BE2C (cell line): ENCODE measurements around the gene NR1H3.

Source experiments
- DNase-seq: peaks from one replicate; pipeline ENCODE4 v3.0.0-alpha.2; 2020
- H3K27me3 ChIP-seq: fragments of 250-450 bp; sonication (Bioruptor Pico); 2 replicates; pipeline ENCODE4 v1.5.1; 2020; ENCODE audit warnings: mild to moderate bottlenecking
- H3K36me3 ChIP-seq: fragments of 250-450 bp; sonication (Bioruptor Pico); 2 replicates; pipeline ENCODE4 v1.5.1; 2020; ENCODE audit warnings: mild to moderate bottlenecking
- H3K4me1 ChIP-seq: fragments of 250-450 bp; sonication (Bioruptor Pico); 2 replicates; pipeline ENCODE4 v1.5.1; 2020
- H3K4me3 ChIP-seq: 2 replicates; pipeline ENCODE4 v1.5.1; 2011; ENCODE audit warnings: low read depth, low read length
- H3K9me3 ChIP-seq: fragments of 250-450 bp; sonication (Bioruptor Pico); 2 replicates; pipeline ENCODE4 v1.5.1; 2020
- TF ChIP-seq, protein P1 (sequence below): IDR thresholded peaks from 2 replicates; pipeline ENCODE4 v1.5.1; 2012; ENCODE audit warnings: mild to moderate bottlenecking, low read depth, low read length

NR1H3 gene

GRCh38 chr11:47296045-47296444 lies 38.2 kb downstream of the NR1H3 start:
- Histone ChIP-seq H3K9me3 (no peaks in the 10 kb centered on the region), H3K4me3 (no peak overlapping the region), H3K27me3 (no peaks in the 10 kb centered on the region), H3K4me1 (no peaks in the 10 kb centered on the region), H3K36me3 (peaks cover 7% of the 10 kb centered on the region; the same call in 1 of the 2 replicates)
- no peak for DNase-seq
- TF ChIP-seq, protein P1, sequence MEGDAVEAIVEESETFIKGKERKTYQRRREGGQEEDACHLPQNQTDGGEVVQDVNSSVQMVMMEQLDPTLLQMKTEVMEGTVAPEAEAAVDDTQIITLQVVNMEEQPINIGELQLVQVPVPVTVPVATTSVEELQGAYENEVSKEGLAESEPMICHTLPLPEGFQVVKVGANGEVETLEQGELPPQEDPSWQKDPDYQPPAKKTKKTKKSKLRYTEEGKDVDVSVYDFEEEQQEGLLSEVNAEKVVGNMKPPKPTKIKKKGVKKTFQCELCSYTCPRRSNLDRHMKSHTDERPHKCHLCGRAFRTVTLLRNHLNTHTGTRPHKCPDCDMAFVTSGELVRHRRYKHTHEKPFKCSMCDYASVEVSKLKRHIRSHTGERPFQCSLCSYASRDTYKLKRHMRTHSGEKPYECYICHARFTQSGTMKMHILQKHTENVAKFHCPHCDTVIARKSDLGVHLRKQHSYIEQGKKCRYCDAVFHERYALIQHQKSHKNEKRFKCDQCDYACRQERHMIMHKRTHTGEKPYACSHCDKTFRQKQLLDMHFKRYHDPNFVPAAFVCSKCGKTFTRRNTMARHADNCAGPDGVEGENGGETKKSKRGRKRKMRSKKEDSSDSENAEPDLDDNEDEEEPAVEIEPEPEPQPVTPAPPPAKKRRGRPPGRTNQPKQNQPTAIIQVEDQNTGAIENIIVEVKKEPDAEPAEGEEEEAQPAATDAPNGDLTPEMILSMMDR: no peak

DNA sequence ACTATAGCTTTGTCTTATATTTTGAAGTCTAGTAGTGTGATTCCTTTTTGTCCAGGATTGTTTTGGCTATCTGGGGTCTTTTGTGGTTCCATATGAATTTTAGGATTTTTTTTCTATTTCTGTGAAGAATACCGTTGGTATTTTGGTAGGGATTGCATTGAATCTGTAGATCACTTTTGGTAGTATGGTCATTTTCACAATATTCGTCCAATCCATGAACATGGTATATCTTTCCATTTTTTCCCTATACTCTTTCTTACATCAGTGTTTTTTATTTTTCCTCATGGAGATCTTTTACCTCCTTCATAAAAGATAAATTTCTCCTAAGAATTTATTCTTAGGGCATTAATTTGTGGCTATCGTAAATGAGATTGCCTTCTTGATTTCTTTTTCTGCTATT lies 41.3 kb downstream of the NR1H3 start:
- DNase-seq: no peak
- Histone ChIP-seq H3K27me3 (no peaks in the 10 kb centered on the region), H3K36me3 (peaks cover 4% of the 10 kb centered on the region; the same call in 1 of the 2 replicates), H3K4me1 (no peaks in the 10 kb centered on the region), H3K9me3 (no peaks in the 10 kb centered on the region), H3K4me3 (no peak overlapping the region)
- TF ChIP-seq, protein P1: no peak

DNA sequence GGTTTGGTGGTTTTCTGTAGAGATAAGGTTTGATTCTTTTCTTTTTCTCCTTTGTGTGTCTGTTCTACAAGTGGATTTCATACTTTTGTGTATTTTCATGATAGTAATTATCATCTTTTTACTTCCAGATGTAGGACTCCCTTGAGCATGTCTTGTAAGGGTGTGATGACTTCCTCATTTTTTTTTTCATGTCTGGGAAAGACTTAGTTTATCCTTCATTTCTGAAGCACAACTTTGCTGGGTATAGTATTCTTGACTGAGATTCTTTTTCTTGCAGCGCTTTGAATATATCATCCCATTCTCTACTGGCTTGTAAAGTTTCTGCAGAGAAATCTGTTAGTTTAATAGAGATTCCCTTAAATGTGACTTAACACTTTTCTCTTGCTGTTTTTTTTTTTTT lies 45.1 kb downstream of the NR1H3 start:
- H3K36me3 ChIP-seq: peaks cover 4% of the 10 kb centered on the region; the same call in 1 of the 2 replicates
- H3K4me1 ChIP-seq: no peaks in the 10 kb centered on the region
- TF ChIP-seq, protein P1: no peak
- no peaks in the 10 kb centered on the region for H3K9me3 ChIP-seq
- H3K4me3 ChIP-seq: no peak overlapping the region
- H3K27me3 ChIP-seq: no peaks in the 10 kb centered on the region
- no peak for DNase-seq

DNA sequence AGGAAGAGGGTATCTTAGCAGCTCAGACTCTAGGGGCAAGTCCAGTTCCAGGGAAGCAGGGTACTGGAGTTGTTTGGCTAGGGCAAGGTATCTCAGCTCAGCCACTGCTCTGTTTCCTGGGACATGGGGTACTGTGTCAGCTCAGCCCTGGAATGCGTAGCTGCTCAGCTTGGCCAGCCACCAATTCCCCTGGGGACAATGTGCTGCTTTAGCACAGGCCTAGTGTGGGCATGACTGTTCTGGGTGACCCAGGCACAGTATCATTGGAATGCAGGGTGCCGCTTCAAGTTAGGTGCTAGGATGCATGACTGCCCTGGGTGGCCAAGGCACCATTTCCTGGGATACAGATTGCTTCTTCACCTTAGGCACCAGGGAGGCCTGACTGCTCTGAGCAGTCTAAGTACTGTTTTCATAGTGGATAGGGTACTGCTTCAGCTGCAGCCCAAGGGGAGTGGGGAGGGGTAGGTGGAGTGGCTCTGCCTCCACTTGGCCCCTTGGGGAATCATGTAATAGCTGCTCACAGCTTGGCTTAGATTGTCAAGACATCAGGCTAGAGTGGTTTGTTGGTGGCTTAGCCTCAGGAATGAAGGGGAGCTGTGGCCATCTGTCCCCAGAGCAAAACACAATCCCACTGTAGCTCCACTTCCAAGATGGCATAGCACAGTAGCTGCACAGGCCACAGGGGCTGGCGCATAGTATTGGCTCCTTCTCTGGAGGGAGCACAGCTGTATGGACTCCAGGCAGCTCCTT lies 48.1 kb downstream of the NR1H3 start:
- DNase-seq: no peak
- TF ChIP-seq, protein P1: no peak
- H3K27me3 ChIP-seq: no peaks in the 10 kb centered on the region

GRCh38 chr11:47306484-47306844 lies 48.7 kb downstream of the NR1H3 start:
- TF ChIP-seq, protein P1: no peak
- no peaks in the 10 kb centered on the region for H3K9me3 ChIP-seq
- peaks cover 5% of the 10 kb centered on the region; the same call in 1 of the 2 replicates for H3K36me3 ChIP-seq
- no peaks in the 10 kb centered on the region for H3K27me3 ChIP-seq
- H3K4me1 ChIP-seq: no peaks in the 10 kb centered on the region
- no peak overlapping the region for H3K4me3 ChIP-seq
- no peak for DNase-seq

More for the DNA sequence above, 48.1 kb downstream of the NR1H3 start:
- peaks cover 5% of the 10 kb centered on the region; the same call in 1 of the 2 replicates for H3K36me3 ChIP-seq
- no peaks in the 10 kb centered on the region for H3K9me3 ChIP-seq
- H3K4me1 ChIP-seq: no peaks in the 10 kb centered on the region
- no peak overlapping the region for H3K4me3 ChIP-seq

- H3K9me3 ChIP-seq: no peaks in the 10 kb centered on the region
- TF ChIP-seq, protein P1: no peak
- H3K4me3 ChIP-seq: no peak overlapping the region
- no peaks in the 10 kb centered on the region for H3K4me1 ChIP-seq
- H3K27me3 ChIP-seq: no peaks in the 10 kb centered on the region
- DNase-seq: no peak
- H3K36me3 ChIP-seq: peaks cover 5% of the 10 kb centered on the region; the same call in 1 of the 2 replicates
Measured at GRCh38 chr11:47308050-47308823, 50.4 kb downstream of the NR1H3 start.
